A549 (cell line): ENCODE data around the gene HPD.

ENCODE experiments used
- CTCF ChIP-seq: fragments of >200 bp; sonication (Bioruptor Twin); formaldehyde crosslinking; IDR thresholded peaks from 3 replicates; pipeline ENCODE4 v1.5.1; 2016
- EP300 ChIP-seq, 2 experiments: fragments of >200 bp; sonication (Bioruptor Twin); formaldehyde crosslinking; IDR thresholded peaks; 2 replicates in 1 of 2; 3 replicates in 1 of 2; pipeline ENCODE4 v1.6.1; 2016 to 2017
- JUNB ChIP-seq: fragments of >200 bp; sonication (Bioruptor Twin); formaldehyde crosslinking; IDR thresholded peaks from 2 replicates; pipeline ENCODE4 v1.6.1; 2016
- POLR2A ChIP-seq: IDR thresholded peaks from 2 replicates; pipeline ENCODE4 v1.6.1; 2012; ENCODE audit warnings: mild to moderate bottlenecking, low read length
- RCOR1 ChIP-seq: fragments of 150-350 bp; IDR thresholded peaks from 2 replicates; pipeline ENCODE4 v1.6.1; 2014; ENCODE audit warnings: antibody characterized with exemption, low read length, low read depth
- SREBF2 ChIP-seq: fragments of 450-650 bp; IDR thresholded peaks from 2 replicates; pipeline ENCODE4 v1.6.1; 2014; ENCODE audit warnings: mild to moderate bottlenecking, moderate library complexity
- TF ChIP-seq, protein P1 (sequence below): IDR thresholded peaks from 2 replicates; pipeline ENCODE4 v1.6.1; 2012

- TF ChIP-seq CTCF (no peak), POLR2A (no peak), EP300 (IDR thresholded peaks at IDR 0.05) (no peak), SREBF2 (no peak), JUNB (no peak), RCOR1 (no peak)
- TF ChIP-seq, protein P1, sequence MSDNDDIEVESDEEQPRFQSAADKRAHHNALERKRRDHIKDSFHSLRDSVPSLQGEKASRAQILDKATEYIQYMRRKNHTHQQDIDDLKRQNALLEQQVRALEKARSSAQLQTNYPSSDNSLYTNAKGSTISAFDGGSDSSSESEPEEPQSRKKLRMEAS: no peak
Observed at GRCh38 chr12:121830588-121831265, 27.9 kb downstream of the HPD start.
